ENCODE measurements around the gene TMEM25. TPM values are rescaled to one million over a fixed set of nuclear protein-coding genes. Genes with fewer than 3 reads are reported as not detected.

TMEM25 gene
- total RNA-seq (2022; extraction: Qiagen RNA extraction) = 0.09 to 0.56 TPM (median 0.38 TPM) in 5 replicates

DNA sequence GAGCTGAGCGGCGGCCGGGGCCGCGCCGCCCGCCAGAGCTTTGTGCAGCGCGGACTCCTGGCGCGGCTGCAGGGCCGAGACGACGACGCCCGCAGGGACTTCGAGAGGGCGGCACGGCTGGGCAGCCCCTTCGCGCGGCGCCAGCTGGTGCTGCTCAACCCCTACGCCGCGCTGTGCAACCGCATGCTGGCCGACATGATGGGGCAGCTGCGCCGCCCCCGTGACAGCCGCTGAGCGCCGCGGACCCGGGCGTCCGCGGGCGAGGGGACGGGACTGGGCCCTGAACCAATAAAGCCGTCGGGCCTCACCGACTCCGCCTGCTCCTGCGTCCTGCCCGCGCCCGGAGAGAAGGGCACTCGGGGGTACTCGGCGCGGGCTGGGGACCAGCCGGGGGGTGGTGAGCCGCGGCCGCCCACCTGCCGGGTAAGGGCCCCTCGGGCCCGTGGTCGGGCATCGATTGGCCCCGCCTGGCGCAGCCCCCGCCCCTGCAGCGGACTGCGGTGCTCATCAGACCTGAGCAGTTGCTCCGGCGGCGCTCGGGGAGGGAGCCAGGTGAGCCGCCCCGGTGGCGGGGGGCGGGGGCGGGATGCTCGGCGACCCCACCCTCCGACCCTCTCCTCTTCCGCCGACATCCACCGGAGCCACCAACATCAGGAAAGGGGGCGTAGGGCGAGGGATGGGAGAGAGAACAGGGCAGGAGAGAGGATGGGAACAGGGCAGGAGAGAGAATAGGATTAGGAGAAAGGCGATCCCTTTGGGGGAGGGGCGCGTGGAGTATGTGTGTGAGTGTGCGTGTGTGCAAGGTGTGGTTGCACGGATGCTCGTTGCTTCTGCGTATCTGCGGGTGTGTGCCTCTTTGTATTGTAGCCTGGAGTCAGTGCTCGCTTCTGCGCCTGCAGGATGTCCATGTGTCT lies at the start of gene TMEM25:
Gene TMEM25, plus strand, starts transcription at position 510 of the 914 bp plus-strand sequence. CDS start 610 bp downstream, outside the sequence.

DNA sequence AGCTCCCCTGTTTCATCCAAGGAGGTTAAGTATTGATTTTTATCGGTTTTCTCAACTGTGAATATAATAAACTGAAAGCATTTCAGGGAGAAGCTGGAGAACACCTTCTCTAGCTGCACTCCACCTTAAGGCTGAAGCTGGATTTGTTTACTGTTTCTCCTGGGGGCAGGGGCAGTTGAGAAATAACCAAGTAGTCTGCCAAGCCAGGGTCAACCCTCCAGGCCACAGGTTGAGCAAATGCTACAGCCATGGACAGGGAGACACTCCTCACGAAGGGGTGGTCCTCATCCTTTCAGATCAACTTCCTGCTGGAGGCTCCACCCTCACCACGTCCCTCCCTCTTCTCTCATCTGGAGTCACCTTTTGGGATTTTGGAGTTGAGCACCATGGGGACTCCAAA lies 3.9 kb upstream of the TMEM25 start, which contains the start of gene TTC36:
Gene TTC36, plus strand, starts transcription at position 366 of the 400 bp plus-strand sequence. Its CDS starts 21 bp downstream, at position 387.

DNA sequence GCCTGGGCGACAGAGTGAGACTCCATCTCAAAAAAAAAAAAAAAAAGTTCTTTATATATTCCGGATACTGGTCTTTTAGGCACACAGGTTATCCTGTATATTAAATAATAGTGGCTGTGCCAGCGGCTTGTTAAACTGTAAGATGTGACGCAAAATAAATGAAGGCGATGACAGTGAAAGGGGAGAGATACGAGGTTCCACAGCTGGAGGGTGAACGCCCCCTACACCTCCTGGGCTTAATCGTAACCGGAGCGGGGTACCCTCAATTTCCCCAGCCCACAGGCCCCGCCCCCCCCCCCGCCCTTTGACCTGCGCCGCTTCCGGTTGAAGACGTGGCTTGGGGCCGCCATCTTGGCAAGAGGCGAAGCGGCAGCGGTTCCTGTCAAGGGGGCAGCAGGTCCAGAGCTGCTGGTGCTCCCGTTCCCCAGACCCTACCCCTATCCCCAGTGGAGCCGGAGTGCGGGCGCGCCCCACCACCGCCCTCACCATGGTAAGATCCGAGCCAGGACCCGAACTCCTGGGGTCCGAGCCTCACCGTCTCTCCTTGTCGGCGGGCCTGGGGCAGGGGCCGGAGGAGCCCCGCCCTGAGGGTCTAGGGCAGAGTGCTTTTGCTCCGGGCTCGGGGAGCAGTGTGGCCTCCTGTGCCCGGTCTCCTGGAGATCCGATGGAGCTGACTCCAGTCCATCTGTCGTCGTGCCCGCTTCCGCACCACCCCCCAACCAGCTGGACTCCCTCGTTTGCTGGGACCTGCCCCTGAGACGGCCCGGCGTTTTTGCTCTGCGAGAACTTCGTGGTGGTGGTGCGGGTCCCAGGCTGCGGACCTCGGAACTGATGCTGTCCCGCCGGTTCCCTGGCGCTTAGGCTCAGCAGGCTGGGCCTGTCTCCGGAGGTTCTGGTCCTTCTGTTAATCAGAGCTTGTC lies 41.3 kb downstream of the TMEM25 start, which contains the start of gene ARCN1:
Gene ARCN1, plus strand, starts transcription at position 349 of the 920 bp plus-strand sequence. Its CDS starts 139 bp downstream, at position 488.

Other genes with a start within 250 kb of the TMEM25 start
- gene CD3E, start 226.5 kb upstream of the TMEM25 start, total RNA-seq (2022; extraction: Qiagen RNA extraction) = not detected in 5 replicates
- not detected in 5 replicates for gene CD3D, start 188.5 kb upstream of the TMEM25 start, total RNA-seq (2022; extraction: Qiagen RNA extraction)
- gene CD3G, start 186.8 kb upstream of the TMEM25 start, total RNA-seq (2022; extraction: Qiagen RNA extraction) = not detected in 5 replicates
- gene UBE4A, start 171.6 kb upstream of the TMEM25 start, total RNA-seq (2022; extraction: Qiagen RNA extraction) = 8.8 to 10.1 TPM (median 9.4 TPM) in 5 replicates
- 164 to 213 TPM (median 196 TPM) in 5 replicates for gene ATP5MG, start 129.6 kb upstream of the TMEM25 start, total RNA-seq (2022; extraction: Qiagen RNA extraction)
- gene KMT2A, start 94.7 kb upstream of the TMEM25 start, total RNA-seq (2022; extraction: Qiagen RNA extraction) = 12.0 to 13.9 TPM (median 12.8 TPM) in 5 replicates
- gene TTC36, start 3.7 kb upstream of the TMEM25 start, total RNA-seq (2022; extraction: Qiagen RNA extraction) = not detected in 5 replicates
- gene IFT46, start 34.7 kb downstream of the TMEM25 start, total RNA-seq (2022; extraction: Qiagen RNA extraction) = 15.5 to 17.5 TPM (median 16.2 TPM) in 5 replicates
- 85.2 to 94.4 TPM (median 89.4 TPM) in 5 replicates for gene ARCN1, start 41.2 kb downstream of the TMEM25 start, total RNA-seq (2022; extraction: Qiagen RNA extraction)
- gene PHLDB1, start 76.4 kb downstream of the TMEM25 start, total RNA-seq (2022; extraction: Qiagen RNA extraction) = 8.0 to 8.8 TPM (median 8.5 TPM) in 5 replicates
- gene TREH, start 148.5 kb downstream of the TMEM25 start, total RNA-seq (2022; extraction: Qiagen RNA extraction) = not detected in 5 replicates

Data from A549 treated with Mapracorat at 1 μM for 4 hours (cell line).